ENCODE measurements around the gene SDHAF2. TPM values are rescaled to one million over a fixed set of nuclear protein-coding genes. Genes with fewer than 3 reads are reported as not detected.
"Not testable (repeated sequence)": the region's sequence is repeated elsewhere in the genome, so short reads cannot be mapped to it uniquely, and the experiment has no call there.

SDHAF2 gene
- total RNA-seq, 2 experiments from 2014 or later: 23.7 to 27.0 TPM

DNA sequence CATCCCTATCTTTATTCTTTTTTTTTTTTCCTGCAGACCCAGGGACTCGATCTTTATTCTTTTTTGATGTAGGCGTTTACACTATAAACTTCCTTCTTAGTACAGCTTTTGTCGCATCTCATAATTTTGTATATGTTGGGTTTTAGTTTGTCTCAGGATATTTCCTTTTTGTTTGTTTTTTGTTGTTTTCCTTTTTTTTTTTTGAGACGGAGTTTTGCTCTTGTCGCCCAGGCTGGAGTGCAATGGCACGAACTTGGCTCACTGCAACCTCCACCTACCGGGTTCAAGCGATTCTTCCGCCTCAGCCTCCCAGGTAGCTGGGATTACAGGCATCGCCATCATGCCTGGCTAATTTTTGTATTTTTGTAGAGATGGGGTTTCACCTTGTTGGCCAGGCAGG lies 915 bp downstream of the SDHAF2 start:
- Mint-ChIP-seq H3K4me3 (peak overlapping the region; percentile 98), H3K27ac (peak overlapping the region; percentile 97), H3K4me1 (ENCODE audit: low read depth) (peaks cover 64% of the 10 kb centered on the region), H3K36me3 (ENCODE audit: low read depth) (peaks cover 29% of the 10 kb centered on the region)
- H3K9me3 Mint-ChIP-seq; CTCF ChIA-PET; H3K27me3 Mint-ChIP-seq (ENCODE audit: low read depth); DNase-seq: not testable (repeated sequence)
- intact Hi-C loops (cut with micrococcal nuclease): loop anchor here (1.0 kb wide), 5 partner anchors 16 to 525 kb away; partner anchors contain the start of genes DDB1, PRPF19, TKFC and TMEM138

DNA sequence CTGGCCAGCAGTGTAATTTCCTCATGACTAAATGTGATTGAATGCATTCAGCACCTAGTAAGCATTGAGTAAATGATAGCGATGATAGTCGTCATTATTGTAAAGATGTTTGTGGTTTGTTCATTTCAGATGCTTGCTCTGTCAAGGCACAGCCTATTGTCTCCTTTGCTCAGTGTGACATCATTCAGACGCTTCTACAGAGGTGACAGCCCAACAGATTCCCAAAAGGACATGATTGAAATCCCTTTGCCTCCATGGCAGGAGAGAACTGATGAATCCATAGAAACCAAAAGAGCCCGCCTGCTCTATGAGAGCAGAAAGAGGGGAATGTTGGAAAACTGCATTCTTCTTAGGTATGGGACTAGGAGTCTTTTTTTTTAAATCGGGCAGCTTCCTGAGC lies 7.6 kb downstream of the SDHAF2 start:
- Mint-ChIP-seq H3K4me3 (no peak overlapping the region), H3K27me3 (ENCODE audit: low read depth) (no peaks in the 10 kb centered on the region), H3K36me3 (ENCODE audit: low read depth) (peaks cover 34% of the 10 kb centered on the region), H3K4me1 (ENCODE audit: low read depth) (peaks cover 29% of the 10 kb centered on the region), H3K27ac (peak overlapping the region; percentile 5), H3K9me3 (no peaks in the 10 kb centered on the region)
- DNase-seq: no peak
- CTCF ChIA-PET: interaction anchor here (4.3 to 6.3 kb wide), 2 partner anchors 12 to 79 kb away, joined by 18 to 118 read pairs; no protein-coding TSS in a partner anchor
- intact Hi-C loops (cut with micrococcal nuclease): no loop called here

DNA sequence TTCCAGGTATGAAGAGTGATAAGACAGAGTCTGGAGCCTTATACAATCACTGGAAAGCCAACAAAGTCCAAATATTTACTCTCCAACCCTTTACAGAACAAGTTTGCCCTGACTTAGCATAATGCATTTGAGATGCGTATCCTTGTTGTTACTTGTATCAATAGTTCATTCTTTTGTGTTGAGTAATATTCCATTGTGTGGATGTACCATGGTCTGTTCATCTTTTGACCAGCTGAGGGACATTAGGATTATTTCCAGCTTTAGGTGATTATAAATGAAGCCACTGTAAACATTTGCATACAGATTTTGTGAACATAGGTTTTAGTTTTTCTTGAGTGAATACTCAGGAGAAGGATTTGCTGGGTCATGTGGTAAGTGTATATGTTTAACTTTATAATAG lies 9.7 kb downstream of the SDHAF2 start:
- H3K9me3 Mint-ChIP-seq: no peaks in the 10 kb centered on the region
- intact Hi-C loops (cut with micrococcal nuclease): no loop called here
- CTCF ChIA-PET: interaction anchor here (0.6 to 1.4 kb wide), 5 partner anchors 20 to 407 kb away, joined by 3 to 5 read pairs (median 4); no protein-coding TSS in a partner anchor
- no peaks in the 10 kb centered on the region for H3K27me3 Mint-ChIP-seq (ENCODE audit: low read depth)
- H3K36me3 Mint-ChIP-seq (ENCODE audit: low read depth): peaks cover 43% of the 10 kb centered on the region
- no peak overlapping the region for H3K4me3 Mint-ChIP-seq
- no peak for DNase-seq
- no peak overlapping the region for H3K27ac Mint-ChIP-seq
- H3K4me1 Mint-ChIP-seq (ENCODE audit: low read depth): peaks cover 25% of the 10 kb centered on the region

- Mint-ChIP-seq H3K4me1 (ENCODE audit: low read depth) (peaks cover 21% of the 10 kb centered on the region), H3K27me3 (ENCODE audit: low read depth) (no peaks in the 10 kb centered on the region), H3K36me3 (ENCODE audit: low read depth) (peaks cover 41% of the 10 kb centered on the region), H3K9me3 (no peaks in the 10 kb centered on the region), H3K27ac (peak overlapping the region; percentile 53), H3K4me3 (no peak overlapping the region)
- DNase-seq: no peak
- CTCF ChIA-PET: interaction anchor here (0.6 to 1.9 kb wide), 2 partner anchors 75 to 899 kb away, joined by 5 to 11 read pairs; no protein-coding TSS in a partner anchor
- intact Hi-C loops (cut with micrococcal nuclease): no loop called here
Observed at GRCh38 chr11:61442616-61443015, 12.7 kb downstream of the SDHAF2 start.

DNA sequence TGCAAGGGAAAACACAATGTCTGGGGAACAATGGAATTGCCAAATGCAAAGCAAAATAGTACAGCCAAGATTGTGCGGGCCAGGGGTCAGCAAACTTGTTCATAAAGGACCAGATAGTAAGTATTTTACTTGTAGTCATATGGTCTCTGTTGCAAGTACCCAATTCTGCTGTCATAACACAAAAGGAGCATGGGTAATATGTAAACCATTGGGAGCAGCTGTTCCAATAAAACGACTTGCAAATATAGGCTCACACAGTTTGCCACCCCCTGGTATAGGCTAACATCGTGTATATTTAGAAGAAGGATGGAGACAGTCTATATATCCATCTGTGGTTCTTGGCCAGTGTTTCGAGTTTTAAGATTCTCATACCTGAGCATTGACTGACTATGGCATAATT lies 15.6 kb downstream of the SDHAF2 start:
- CTCF ChIA-PET: interaction anchor here (0.6 to 8.5 kb wide), 17 partner anchors 10 to 273 kb away, joined by 3 to 118 read pairs (median 4); partner anchors contain the start of genes CPSF7 and SDHAF2
- no peak overlapping the region for H3K27ac Mint-ChIP-seq
- H3K4me1 Mint-ChIP-seq (ENCODE audit: low read depth): peaks cover 27% of the 10 kb centered on the region
- no peaks in the 10 kb centered on the region for H3K9me3 Mint-ChIP-seq
- no peak for DNase-seq
- no peak overlapping the region for H3K4me3 Mint-ChIP-seq
- no peaks in the 10 kb centered on the region for H3K27me3 Mint-ChIP-seq (ENCODE audit: low read depth)
- intact Hi-C loops (cut with micrococcal nuclease): no loop called here
- peaks cover 36% of the 10 kb centered on the region for H3K36me3 Mint-ChIP-seq (ENCODE audit: low read depth)

DNA sequence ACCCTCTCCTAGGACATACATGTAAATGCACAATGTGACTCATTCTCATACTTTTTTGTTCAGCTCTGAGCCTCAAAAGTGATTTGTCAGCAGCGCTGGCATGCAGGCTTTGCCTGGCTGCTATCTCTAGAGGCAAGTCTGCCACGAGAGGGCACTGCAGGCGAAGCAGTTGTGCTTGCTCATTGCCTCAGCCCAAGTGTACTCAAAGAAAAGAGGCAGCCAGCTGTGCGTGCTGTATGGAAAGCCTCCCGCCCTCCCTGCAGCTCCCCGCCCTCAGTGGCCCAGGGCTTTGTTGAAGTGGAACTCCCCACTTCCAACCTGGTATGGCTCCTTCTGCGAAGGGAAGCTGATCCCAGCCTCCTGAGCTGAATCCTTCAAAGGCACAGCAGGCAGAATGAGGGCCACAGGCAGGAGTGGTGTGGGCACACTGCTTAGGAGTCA lies 16.3 kb downstream of the SDHAF2 start:
- H3K4me1 Mint-ChIP-seq (ENCODE audit: low read depth): peaks cover 27% of the 10 kb centered on the region
- peak overlapping the region; percentile 38 for H3K27ac Mint-ChIP-seq
- no peaks in the 10 kb centered on the region for H3K27me3 Mint-ChIP-seq (ENCODE audit: low read depth)
- peaks cover 36% of the 10 kb centered on the region for H3K36me3 Mint-ChIP-seq (ENCODE audit: low read depth)
- H3K4me3 Mint-ChIP-seq: no peak overlapping the region
- no peaks in the 10 kb centered on the region for H3K9me3 Mint-ChIP-seq
- CTCF ChIA-PET: interaction anchor here (0.8 to 8.5 kb wide), 18 partner anchors 10 to 288 kb away, joined by 3 to 118 read pairs (median 4); partner anchors contain the start of genes CPSF7 and SDHAF2
- intact Hi-C loops (cut with micrococcal nuclease): loop anchor here (1.0 to 2.0 kb wide), 4 partner anchors 31 to 182 kb away; partner anchors contain the start of gene LRRC10B
- peak; percentile 96 for DNase-seq

DNA sequence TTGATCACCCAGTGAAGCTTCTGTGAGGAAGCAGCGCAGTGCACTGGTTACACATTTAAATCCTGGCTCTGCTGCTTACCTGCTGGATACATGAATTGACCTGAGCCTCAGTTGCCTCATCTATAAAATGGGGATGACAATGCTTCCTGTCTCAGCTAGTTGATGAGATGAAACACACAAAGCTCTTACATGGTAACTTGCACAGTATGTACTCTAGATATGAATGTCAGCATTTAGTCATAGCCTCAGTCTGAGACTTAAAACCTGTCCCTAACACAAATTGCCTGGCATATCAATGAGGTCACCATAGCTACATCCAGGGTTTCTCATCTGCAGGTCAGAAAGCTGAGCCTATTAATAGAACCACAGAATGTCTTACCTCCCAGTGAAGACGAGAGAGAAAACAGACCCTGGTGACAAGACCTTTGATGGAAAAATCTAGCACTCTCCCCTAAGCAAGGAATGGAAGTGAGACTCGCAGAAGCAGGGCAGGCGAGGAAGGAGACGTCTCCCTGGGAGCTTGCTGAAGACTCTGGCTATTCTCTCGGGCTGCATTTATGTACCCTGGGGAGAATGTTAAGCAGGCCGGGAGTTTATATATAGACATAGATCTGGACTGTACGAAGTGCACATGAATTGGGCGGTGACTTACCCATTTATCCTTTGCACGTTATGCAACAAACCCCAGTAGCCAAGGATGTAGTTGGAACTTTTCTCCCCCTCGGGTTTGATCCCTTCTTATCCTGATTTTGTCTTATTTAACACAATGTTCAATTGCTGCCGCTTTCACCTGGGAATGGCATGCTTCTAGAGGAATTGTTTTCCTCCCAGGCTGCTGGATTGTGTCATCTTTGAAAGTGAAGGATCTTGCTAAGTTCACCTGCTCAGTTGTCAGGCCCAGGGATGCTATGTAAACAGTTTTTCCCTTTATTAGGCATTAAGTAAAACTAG lies 18.0 kb downstream of the SDHAF2 start:
- Mint-ChIP-seq H3K36me3 (ENCODE audit: low read depth) (peaks cover 28% of the 10 kb centered on the region), H3K4me1 (ENCODE audit: low read depth) (peaks cover 22% of the 10 kb centered on the region), H3K4me3 (no peak overlapping the region), H3K27me3 (ENCODE audit: low read depth) (no peaks in the 10 kb centered on the region), H3K27ac (peak overlapping the region; percentile 89), H3K9me3 (no peaks in the 10 kb centered on the region)
- peak; percentile 51 for DNase-seq
- CTCF ChIA-PET: interaction anchor here (0.5 to 8.5 kb wide), 11 partner anchors 12 to 286 kb away, joined by 3 to 118 read pairs (median 3); no protein-coding TSS in a partner anchor
- intact Hi-C loops (cut with micrococcal nuclease): loop anchor here (1.0 to 2.0 kb wide), 4 partner anchors 18 to 190 kb away; partner anchors contain the start of genes LRRC10B and SDHAF2

DNA sequence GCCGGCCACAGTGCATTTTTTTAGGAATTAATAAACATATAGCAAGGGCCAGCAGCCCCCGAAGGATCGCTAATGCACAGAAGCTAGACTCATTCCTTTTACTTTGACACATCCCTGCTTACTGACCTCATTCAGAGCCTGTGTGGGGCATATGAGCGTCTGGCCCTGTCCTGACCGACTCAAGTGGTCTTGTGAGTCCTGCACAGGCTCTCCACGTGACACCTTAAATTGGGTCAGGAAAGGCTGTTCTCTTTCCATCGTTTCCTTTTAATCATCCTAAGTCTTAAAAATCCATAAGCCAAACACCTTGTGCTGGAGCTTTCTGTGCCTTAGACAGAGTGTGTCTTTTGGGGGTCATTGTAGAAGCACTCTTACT lies 18.6 kb downstream of the SDHAF2 start:
- Mint-ChIP-seq H3K27ac (no peak overlapping the region), H3K4me3 (no peak overlapping the region), H3K36me3 (ENCODE audit: low read depth) (peaks cover 23% of the 10 kb centered on the region), H3K4me1 (ENCODE audit: low read depth) (peaks cover 16% of the 10 kb centered on the region), H3K9me3 (no peaks in the 10 kb centered on the region), H3K27me3 (ENCODE audit: low read depth) (no peaks in the 10 kb centered on the region)
- intact Hi-C loops (cut with micrococcal nuclease): no loop called here
- CTCF ChIA-PET: interaction anchor here (0.5 to 8.5 kb wide), 6 partner anchors 13 to 68 kb away, joined by 3 to 118 read pairs (median 4); no protein-coding TSS in a partner anchor
- DNase-seq: no peak

DNA sequence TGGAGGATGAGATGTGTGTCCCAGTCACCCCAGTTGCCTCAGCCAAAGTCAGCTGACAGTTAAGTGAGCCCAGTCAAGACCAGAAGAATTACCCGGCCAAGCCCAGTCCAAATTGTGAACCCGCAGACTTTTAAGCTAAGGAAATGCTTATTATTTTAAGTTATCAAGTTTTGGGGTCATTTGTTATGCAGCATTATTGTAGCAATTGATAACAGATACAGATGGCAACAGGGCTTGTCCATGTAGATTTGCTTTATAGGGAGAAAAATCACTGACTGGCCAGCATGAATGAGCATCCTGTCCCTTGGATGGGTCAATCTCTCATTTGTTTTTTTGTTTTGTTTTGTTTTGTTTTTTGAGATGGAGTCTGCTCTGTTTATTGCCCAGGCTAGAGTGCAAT lies 22.9 kb downstream of the SDHAF2 start:
- Mint-ChIP-seq H3K36me3 (ENCODE audit: low read depth) (peaks cover 17% of the 10 kb centered on the region), H3K4me1 (ENCODE audit: low read depth) (peaks cover 7% of the 10 kb centered on the region), H3K27me3 (ENCODE audit: low read depth) (no peaks in the 10 kb centered on the region), H3K4me3 (no peak overlapping the region), H3K9me3 (no peaks in the 10 kb centered on the region), H3K27ac (no peak overlapping the region)
- intact Hi-C loops (cut with micrococcal nuclease): no loop called here
- CTCF ChIA-PET: interaction anchor here (2.5 to 8.5 kb wide), 2 partner anchors 17 to 64 kb away, joined by 9 to 118 read pairs; no protein-coding TSS in a partner anchor
- no peak for DNase-seq

GRCh38 chr11:61453695-61454094 lies 23.8 kb downstream of the SDHAF2 start:
- no peaks in the 10 kb centered on the region for H3K9me3 Mint-ChIP-seq
- H3K36me3 Mint-ChIP-seq (ENCODE audit: low read depth): peaks cover 12% of the 10 kb centered on the region
- H3K27ac Mint-ChIP-seq: no peak overlapping the region
- peaks cover 2% of the 10 kb centered on the region for H3K4me1 Mint-ChIP-seq (ENCODE audit: low read depth)
- DNase-seq: no peak
- intact Hi-C loops (cut with micrococcal nuclease): no loop called here
- CTCF ChIA-PET: interaction anchor here (0.9 to 2.5 kb wide), 2 partner anchors 28 to 63 kb away, joined by 3 to 9 read pairs; no protein-coding TSS in a partner anchor
- H3K4me3 Mint-ChIP-seq: no peak overlapping the region
- H3K27me3 Mint-ChIP-seq (ENCODE audit: low read depth): no peaks in the 10 kb centered on the region

DNA sequence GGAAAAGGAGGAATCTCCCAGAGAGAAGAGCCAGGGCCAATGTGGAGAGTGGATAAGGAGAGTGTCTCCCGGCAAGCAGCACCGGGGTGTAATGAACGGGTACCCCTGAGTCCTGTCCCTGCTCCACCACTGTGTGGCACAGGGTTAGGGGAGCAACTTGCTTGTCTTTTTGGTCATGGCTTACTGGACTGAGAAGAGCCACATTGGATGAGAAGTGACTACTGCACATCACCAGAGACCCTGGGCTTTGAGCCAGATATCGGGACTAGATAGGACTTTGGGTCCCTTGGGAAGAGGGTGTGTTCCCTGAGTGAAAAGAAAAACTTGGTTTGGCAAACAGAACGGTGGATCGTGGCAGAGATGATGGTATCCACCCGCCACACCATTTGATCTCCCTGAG lies 24.6 kb downstream of the SDHAF2 start:
- H3K9me3 Mint-ChIP-seq: no peaks in the 10 kb centered on the region
- intact Hi-C loops (cut with micrococcal nuclease): no loop called here
- no peak overlapping the region for H3K27ac Mint-ChIP-seq

GRCh38 chr11:61460474-61460881 lies 30.6 kb downstream of the SDHAF2 start:
- Mint-ChIP-seq H3K4me3 (no peak overlapping the region), H3K4me1 (ENCODE audit: low read depth) (peaks cover 2% of the 10 kb centered on the region), H3K36me3 (ENCODE audit: low read depth) (peaks cover 12% of the 10 kb centered on the region), H3K27ac (no peak overlapping the region), H3K27me3 (ENCODE audit: low read depth) (no peaks in the 10 kb centered on the region), H3K9me3 (no peaks in the 10 kb centered on the region)
- no peak for DNase-seq
- intact Hi-C loops (cut with micrococcal nuclease): no loop called here
- CTCF ChIA-PET: interaction anchor here (0.5 kb wide), 1 partner anchor 561 kb away, joined by 3 read pairs; no protein-coding TSS in a partner anchor

More for the DNA sequence above, 24.6 kb downstream of the SDHAF2 start:
- Mint-ChIP-seq H3K4me1 (ENCODE audit: low read depth) (peaks cover 2% of the 10 kb centered on the region), H3K27me3 (ENCODE audit: low read depth) (no peaks in the 10 kb centered on the region), H3K4me3 (no peak overlapping the region), H3K36me3 (ENCODE audit: low read depth) (peaks cover 10% of the 10 kb centered on the region)
- CTCF ChIA-PET: interaction anchor here (0.9 kb wide), 1 partner anchor 27 kb away, joined by 3 read pairs; no protein-coding TSS in a partner anchor
- DNase-seq: no peak

All from activated naive CD4-positive, alpha-beta T cell treated with anti-CD3 and anti-CD28 coated beads for 36 hours (primary cell).